Mesenchymal stem cell (in vitro differentiated cells and primary cell): ENCODE measurements around the gene ALDH3B1.
A peak's percentile ranks its signal among the peaks of the same experiment; 100 is the strongest.
"Not testable (repeated sequence)": the region's sequence is repeated elsewhere in the genome, so short reads cannot be mapped to it uniquely, and the experiment has no call there.

Source experiments
- DNase-seq: peaks from one replicate; pipeline ENCODE4 v3.0.0-alpha.2; 2013
- H2AFZ ChIP-seq: one replicate; pipeline ENCODE4 v1.6.1; 2013; ENCODE audit warnings: low read depth, mild to moderate bottlenecking, control low read depth, inconsistent platforms, low read length, moderate library complexity
- H2AK5ac ChIP-seq: 2 replicates; pipeline ENCODE4 v1.6.1; 2013; ENCODE audit warnings: low read length, moderate library complexity, mild to moderate bottlenecking, inconsistent platforms; ENCODE audit not compliant: severe bottlenecking
- H2BK120ac ChIP-seq: one replicate; pipeline ENCODE4 v1.6.1; 2013; ENCODE audit warnings: low read depth, mild to moderate bottlenecking, inconsistent platforms, low read length, moderate library complexity
- H2BK12ac ChIP-seq, 2 experiments: one replicate each; pipeline ENCODE4 v1.6.1; 2013; ENCODE audit warnings: inconsistent platforms in 2 of 2, low read length in 2 of 2, mild to moderate bottlenecking in 2 of 2, moderate library complexity in 2 of 2, control low read depth in 1 of 2
- H2BK15ac ChIP-seq: one replicate; pipeline ENCODE4 v1.6.1; 2013; ENCODE audit warnings: mild to moderate bottlenecking, low read depth, inconsistent platforms; ENCODE audit not compliant: poor library complexity, severe bottlenecking
- H2BK5ac ChIP-seq: 2 replicates; pipeline ENCODE4 v1.6.1; 2013; ENCODE audit warnings: low read depth, mild to moderate bottlenecking, low read length, control low read depth, inconsistent platforms; ENCODE audit not compliant: poor library complexity, severe bottlenecking
- H3K14ac ChIP-seq, 2 experiments: one replicate each; pipeline ENCODE4 v1.6.1; 2013; ENCODE audit warnings: inconsistent platforms in 2 of 2, low read length in 2 of 2, control low read depth in 1 of 2, mild to moderate bottlenecking in 1 of 2, moderate library complexity in 1 of 2
- H3K18ac ChIP-seq, 2 experiments: one replicate each; pipeline ENCODE4 v1.6.1; 2013; ENCODE audit warnings: inconsistent platforms in 2 of 2, low read length in 2 of 2, control low read depth in 1 of 2, low read depth in 1 of 2, mild to moderate bottlenecking in 1 of 2
- H3K23ac ChIP-seq, 2 experiments: one replicate each; pipeline ENCODE4 v1.6.1; 2013; ENCODE audit warnings: inconsistent platforms in 2 of 2, low read length in 2 of 2, mild to moderate bottlenecking in 2 of 2, moderate library complexity in 2 of 2, control low read depth in 1 of 2
- H3K27ac ChIP-seq: 2 replicates; pipeline ENCODE4 v1.5.1; 2013; ENCODE audit warnings: mild to moderate bottlenecking, moderate library complexity, low read length, control low read depth, inconsistent platforms; ENCODE audit not compliant: poor library complexity, severe bottlenecking
- H3K27me3 ChIP-seq, 2 experiments: 2 replicates each; pipeline versions ENCODE4 v1.6.1 to v1.7.0; 2013; ENCODE audit warnings: low read length in 2 of 2, mild to moderate bottlenecking in 2 of 2, moderate library complexity in 2 of 2, control low read depth in 1 of 2, inconsistent platforms in 1 of 2; ENCODE audit not compliant: control insufficient read depth in 1 of 2, insufficient read depth in 1 of 2
- H3K36me3 ChIP-seq, 2 experiments: 2 replicates each; pipeline versions ENCODE4 v1.6.1 to v1.7.0; 2013; ENCODE audit warnings: low read length in 2 of 2, control low read depth in 1 of 2, inconsistent platforms in 1 of 2, low read depth in 1 of 2, mild to moderate bottlenecking in 1 of 2; ENCODE audit not compliant: insufficient read depth in 2 of 2, control insufficient read depth in 1 of 2
- H3K4ac ChIP-seq, 2 experiments: one replicate each; pipeline ENCODE4 v1.6.1; 2013; ENCODE audit warnings: inconsistent platforms in 2 of 2, low read length in 2 of 2, mild to moderate bottlenecking in 2 of 2, moderate library complexity in 2 of 2, control low read depth in 1 of 2, low read depth in 1 of 2
- H3K4me1 ChIP-seq: 2 replicates; pipeline ENCODE4 v1.6.1; 2013; ENCODE audit warnings: low read depth, low read length, control low read depth; ENCODE audit not compliant: control insufficient read depth, insufficient read depth
- H3K4me2 ChIP-seq: 2 replicates; pipeline ENCODE4 v1.6.1; 2013; ENCODE audit warnings: low read length, mild to moderate bottlenecking, inconsistent platforms; ENCODE audit not compliant: poor library complexity, severe bottlenecking
- H3K4me3 ChIP-seq, 2 experiments: 2 replicates each; pipeline versions ENCODE4 v1.5.1 to v1.7.0; 2013; ENCODE audit warnings: low read length in 2 of 2, mild to moderate bottlenecking in 2 of 2, control low read depth in 1 of 2, low read depth in 1 of 2; ENCODE audit not compliant: insufficient read depth in 1 of 2
- H3K79me1 ChIP-seq: replicated peaks from 2 replicates; pipeline ENCODE4 v1.6.1; 2013; ENCODE audit warnings: mild to moderate bottlenecking, control low read depth, low read length, inconsistent platforms; ENCODE audit not compliant: poor library complexity, severe bottlenecking
- H3K9ac ChIP-seq: 2 replicates; pipeline ENCODE4 v1.7.0; 2013; ENCODE audit warnings: mild to moderate bottlenecking, low read length, moderate library complexity
- H3K9me3 ChIP-seq: 2 replicates; pipeline ENCODE4 v1.7.0; 2013; ENCODE audit warnings: mild to moderate bottlenecking, low read length; ENCODE audit not compliant: control insufficient read depth
- H4K8ac ChIP-seq: one replicate; pipeline ENCODE4 v1.6.1; 2013; ENCODE audit warnings: inconsistent platforms, mild to moderate bottlenecking, low read length, moderate library complexity
- H4K91ac ChIP-seq: one replicate; pipeline ENCODE4 v1.6.1; 2013; ENCODE audit warnings: mild to moderate bottlenecking, low read length, inconsistent platforms
- WGBS: methylation state at CpG from one replicate; pipeline ENCODE4 v1.1.7; 2013; ENCODE audit warnings: mixed read lengths; 5-methylcytosine and 5-hydroxymethylcytosine counted together

ALDH3B1 gene

DNA sequence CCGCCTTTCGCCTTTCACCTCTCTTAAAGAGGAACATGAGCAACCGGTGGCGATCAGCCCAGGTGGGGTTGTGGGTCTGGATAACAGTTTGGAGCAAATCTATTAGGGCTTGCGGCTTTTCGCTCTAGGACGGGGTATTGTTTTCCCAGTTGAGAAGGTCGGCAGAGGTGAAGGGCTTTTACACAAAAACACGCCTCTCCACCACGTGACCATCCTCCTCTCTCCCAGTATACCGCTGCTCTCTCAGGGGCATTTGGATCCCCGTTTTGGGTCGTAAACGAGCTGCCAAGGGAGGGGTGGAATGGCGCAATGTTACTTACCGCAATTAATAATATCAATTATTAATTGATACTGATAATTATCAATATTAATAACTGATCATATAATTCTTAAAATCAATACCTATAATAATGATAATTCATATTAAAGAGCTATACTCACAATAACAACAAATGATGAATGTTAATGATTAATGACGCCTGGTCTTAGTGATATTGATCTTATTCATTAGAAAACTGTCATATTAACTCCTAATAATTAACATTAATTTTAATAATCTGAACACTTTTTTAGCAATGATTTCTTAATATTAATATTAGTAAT lies 27.8 kb upstream of the ALDH3B1 start:
- not testable (repeated sequence) for H3K36me3 ChIP-seq, H2BK15ac ChIP-seq, H3K9ac ChIP-seq, H3K4me1 ChIP-seq, H3K4ac ChIP-seq, H2AFZ ChIP-seq, H3K4me2 ChIP-seq, H2BK120ac ChIP-seq, H3K27ac ChIP-seq, DNase-seq, H3K23ac ChIP-seq, H3K4me3 ChIP-seq, H2BK12ac ChIP-seq, H4K8ac ChIP-seq, H3K18ac ChIP-seq, H2AK5ac ChIP-seq, H3K9me3 ChIP-seq, H4K91ac ChIP-seq, H3K79me1 ChIP-seq, H2BK5ac ChIP-seq, H3K14ac ChIP-seq
- WGBS: 82% methylated on average over 7 of the region's 17 CpGs
- H3K27me3 ChIP-seq: peaks cover 4 to 24% of the 10 kb centered on the region in 2 experiments

DNA sequence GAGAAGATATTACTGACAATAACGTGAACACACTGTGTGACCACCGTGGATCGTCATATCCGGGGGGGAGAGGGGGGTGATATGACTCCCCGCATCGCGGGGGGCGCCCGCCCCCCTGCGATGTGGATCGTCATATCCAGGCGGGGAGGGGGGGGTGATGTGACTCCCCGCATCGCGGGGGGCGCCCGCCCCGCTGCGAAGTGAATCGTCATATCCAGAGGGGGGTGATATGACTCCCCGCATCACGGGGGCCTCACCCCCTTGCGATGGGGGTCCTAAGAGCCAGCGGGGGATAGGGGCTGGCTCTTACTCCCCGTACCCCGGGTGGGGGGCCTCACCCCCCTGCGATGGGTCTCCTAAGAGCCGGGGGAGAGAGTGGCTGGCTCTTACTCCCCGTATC lies 26.2 kb upstream of the ALDH3B1 start:
- H3K4ac ChIP-seq: no peak overlapping the region
- no peak overlapping the region for H4K91ac ChIP-seq
- no peak overlapping the region for H3K4me3 ChIP-seq
- 87% methylated on average over 28 of the region's 29 CpGs for WGBS
- no peak overlapping the region for H2BK12ac ChIP-seq
- H3K4me2 ChIP-seq: no peak overlapping the region
- H2BK120ac ChIP-seq: no peak overlapping the region
- H3K18ac ChIP-seq: no peak overlapping the region
- no peaks in the 10 kb centered on the region for H3K4me1 ChIP-seq
- no peak overlapping the region for H3K14ac ChIP-seq
- peaks cover 4 to 12% of the 10 kb centered on the region in 2 experiments for H3K27me3 ChIP-seq
- no peak for DNase-seq
- no peak overlapping the region for H3K23ac ChIP-seq
- H3K36me3 ChIP-seq: no peaks in the 10 kb centered on the region
- no peaks in the 10 kb centered on the region for H3K9me3 ChIP-seq
- H3K9ac ChIP-seq: no peak overlapping the region
- H4K8ac ChIP-seq: no peak overlapping the region
- H2BK15ac ChIP-seq: no peak overlapping the region
- H2AK5ac ChIP-seq: no peak overlapping the region
- H3K79me1 ChIP-seq: no peaks in the 10 kb centered on the region
- H2BK5ac ChIP-seq: no peak overlapping the region
- no peak overlapping the region for H2AFZ ChIP-seq
- H3K27ac ChIP-seq: no peak overlapping the region

DNA sequence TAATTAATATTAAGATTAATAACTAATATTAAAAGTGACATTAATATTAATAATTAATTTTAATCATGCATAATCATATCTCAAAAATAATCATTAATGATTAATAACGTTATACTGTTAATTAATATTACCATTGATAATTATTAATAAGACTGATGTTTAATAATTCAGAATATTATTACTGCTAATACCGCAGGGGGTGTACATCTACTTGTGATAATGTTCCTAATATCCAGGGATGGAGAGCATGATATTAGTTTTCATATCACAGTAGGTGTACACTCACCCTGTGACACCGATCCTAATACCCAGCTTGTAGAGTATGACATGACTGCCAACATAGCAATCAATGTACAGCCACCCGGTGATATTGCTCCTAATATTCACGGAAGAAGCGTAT lies 24.8 kb upstream of the ALDH3B1 start:
- not testable (repeated sequence) for H3K4me2 ChIP-seq, H3K27ac ChIP-seq, H3K23ac ChIP-seq, H2AFZ ChIP-seq, H3K9me3 ChIP-seq, H3K36me3 ChIP-seq, H3K9ac ChIP-seq, H2BK15ac ChIP-seq, H4K91ac ChIP-seq, H3K4ac ChIP-seq, H3K14ac ChIP-seq, H2BK5ac ChIP-seq, H4K8ac ChIP-seq, H2BK12ac ChIP-seq, H3K79me1 ChIP-seq, H2BK120ac ChIP-seq, DNase-seq, H3K4me3 ChIP-seq, H3K4me1 ChIP-seq, H3K18ac ChIP-seq, H2AK5ac ChIP-seq
- WGBS: 100% methylated on average over 1 of the region's 6 CpGs
- H3K27me3 ChIP-seq: peaks cover 4 to 12% of the 10 kb centered on the region in 2 experiments

DNA sequence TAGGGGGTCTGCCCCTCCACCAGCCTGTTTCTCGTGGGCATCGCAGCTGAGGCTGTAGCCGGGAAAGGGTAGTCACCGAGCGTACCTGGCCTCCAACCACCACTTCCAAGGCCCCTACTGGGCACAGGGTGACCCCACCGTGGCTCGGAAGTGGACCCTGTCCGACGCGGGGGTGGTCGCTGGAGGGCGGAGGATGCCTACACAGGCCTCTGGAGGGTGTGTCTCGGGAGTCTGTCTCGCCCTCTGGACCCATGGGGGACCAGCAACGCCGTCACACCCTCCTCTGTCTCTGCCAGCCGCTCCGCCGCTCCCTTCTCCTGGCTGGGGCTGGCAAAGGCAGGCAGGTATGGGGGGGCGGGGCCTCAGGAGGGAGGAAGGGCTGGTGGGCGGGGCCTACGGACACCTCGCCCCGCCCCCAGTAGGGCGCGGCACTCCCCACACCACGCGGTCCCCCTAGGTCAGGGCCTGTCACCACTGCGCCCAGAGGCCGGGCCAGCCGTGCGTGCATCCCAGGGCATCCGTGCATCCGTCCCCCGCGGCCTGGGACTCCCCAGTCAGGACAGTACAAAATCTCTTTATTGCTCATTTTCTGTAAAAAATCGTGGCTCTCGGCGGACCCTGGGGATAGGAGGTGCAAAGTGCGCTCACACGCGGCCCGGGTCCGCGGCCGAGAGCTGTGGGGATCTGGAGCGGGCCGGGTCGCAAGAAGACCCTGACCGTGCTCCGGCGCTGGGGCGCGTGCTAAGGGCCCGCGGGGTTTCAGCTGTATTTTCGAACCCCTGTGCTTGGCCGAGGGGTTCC lies 19.4 kb upstream of the ALDH3B1 start:
- not testable (repeated sequence) for H2BK120ac ChIP-seq, H3K4ac ChIP-seq, H3K9ac ChIP-seq, H3K27ac ChIP-seq, H4K91ac ChIP-seq, H2AFZ ChIP-seq, H3K14ac ChIP-seq, H3K9me3 ChIP-seq, H3K23ac ChIP-seq, H2BK15ac ChIP-seq, H3K79me1 ChIP-seq, H3K36me3 ChIP-seq, H3K4me1 ChIP-seq, H4K8ac ChIP-seq, H2AK5ac ChIP-seq, DNase-seq, H2BK5ac ChIP-seq, H3K4me3 ChIP-seq, H3K27me3 ChIP-seq, H3K18ac ChIP-seq, H2BK12ac ChIP-seq
- peak overlapping the region; percentile 49 for H3K4me2 ChIP-seq
- WGBS: 3% methylated on average over 33 of the region's 58 CpGs
